ENCODE results near the gene LRRC71.

LRRC71 gene

GRCh38 chr1:156920233-156921052 lies at the start of gene LRRC71:
Gene LRRC71 (plus strand): TSS chr1:156920632. CDS start chr1:156920804, 172 bp downstream.
- no peak for DNase-seq

- no peak for DNase-seq
Measured at GRCh38 chr1:156873659-156874058, 46.8 kb upstream of the LRRC71 start.

- DNase-seq: no peak
Measured at GRCh38 chr1:156874142-156874541, 46.3 kb upstream of the LRRC71 start.

GRCh38 chr1:156874572-156875340 lies 45.7 kb upstream of the LRRC71 start:
- no peak for DNase-seq

GRCh38 chr1:156875341-156875615 lies 45.2 kb upstream of the LRRC71 start:
- DNase-seq: no peak

GRCh38 chr1:156876281-156876680 lies 44.2 kb upstream of the LRRC71 start:
- no peak for DNase-seq

GRCh38 chr1:156877433-156878170 lies 42.8 kb upstream of the LRRC71 start:
- DNase-seq: no peak

- no peak for DNase-seq
Measured at GRCh38 chr1:156879876-156880275, 40.6 kb upstream of the LRRC71 start.

- no peak for DNase-seq
Measured at GRCh38 chr1:156880473-156880872, 40.0 kb upstream of the LRRC71 start.

GRCh38 chr1:156881101-156881500 lies 39.3 kb upstream of the LRRC71 start:
- DNase-seq: no peak

GRCh38 chr1:156881663-156882062 lies 38.8 kb upstream of the LRRC71 start:
- no peak for DNase-seq

GRCh38 chr1:156882543-156882942 lies 37.9 kb upstream of the LRRC71 start:
- DNase-seq: no peak

GRCh38 chr1:156883919-156884318 lies 36.5 kb upstream of the LRRC71 start:
- no peak for DNase-seq

- DNase-seq: no peak
Measured at GRCh38 chr1:156884560-156885184, 35.8 kb upstream of the LRRC71 start.

- no peak for DNase-seq
Measured at GRCh38 chr1:156885314-156885713, 35.1 kb upstream of the LRRC71 start.

- no peak for DNase-seq
Measured at GRCh38 chr1:156885880-156886355, 34.5 kb upstream of the LRRC71 start.

GRCh38 chr1:156886583-156887281 lies 33.7 kb upstream of the LRRC71 start:
- no peak for DNase-seq

GRCh38 chr1:156887317-156887716 lies 33.1 kb upstream of the LRRC71 start:
- DNase-seq: no peak

- DNase-seq: no peak
Measured at GRCh38 chr1:156887734-156888133, 32.7 kb upstream of the LRRC71 start.

- DNase-seq: no peak
Measured at GRCh38 chr1:156889802-156890580, 30.4 kb upstream of the LRRC71 start.
